ENCODE measurements around the gene RTN4RL1. TPM values are rescaled to one million over a fixed set of nuclear protein-coding genes. Genes with fewer than 3 reads are reported as not detected.

RTN4RL1 gene
- total RNA-seq, 1 experiment from 2014 or later, result 0.22 TPM

DNA sequence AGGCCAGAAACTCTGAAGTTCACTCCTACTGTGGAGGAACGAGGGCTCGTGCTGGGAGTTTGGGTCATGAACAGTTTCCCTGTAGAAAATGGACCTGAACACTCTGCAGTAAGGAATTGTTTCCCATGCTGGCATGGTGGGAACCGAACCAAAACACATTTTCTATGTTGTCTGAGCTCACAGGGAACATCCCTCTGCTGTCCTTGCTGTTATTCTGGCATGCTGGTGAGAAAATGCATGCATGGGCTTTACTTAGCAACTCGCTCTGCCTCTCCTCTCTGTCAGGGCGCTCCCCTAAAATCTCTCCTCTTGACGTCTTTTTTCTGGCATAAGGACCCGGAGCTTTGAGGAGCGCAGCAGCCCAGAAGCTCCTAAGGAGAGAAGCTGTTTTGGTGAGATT is 5.4 kb downstream of the RTN4RL1 start:
- Histone ChIP-seq H3K4me1 (ENCODE audit: insufficient read depth, low read length) (no peaks in the 10 kb centered on the region), H2BK12ac (ENCODE audit: insufficient read length, low read depth, low read length) (no peak overlapping the region), H3K9ac (ENCODE audit: extremely low read depth, insufficient read length, low read length) (no peak overlapping the region), H2BK120ac (ENCODE audit: low read depth, low read length, poor library complexity, severe bottlenecking) (no peak overlapping the region), H3K23ac (ENCODE audit: insufficient read length, low read depth, low read length) (no peak overlapping the region), H3K14ac (ENCODE audit: insufficient read depth, low read length) (no peak overlapping the region), H3K27me3 (ENCODE audit: insufficient read depth, low read length) (peaks cover 28% of the 10 kb centered on the region; the same call in 1 of the 2 replicates), H2AK5ac (ENCODE audit: insufficient read length, low read length) (no peak overlapping the region), H2AFZ (ENCODE audit: low read length) (no peak overlapping the region), H2BK5ac (ENCODE audit: insufficient read length, low read length) (no peak overlapping the region), H2BK20ac (ENCODE audit: low read depth, low read length, poor library complexity, severe bottlenecking) (no peak overlapping the region), H3K79me1 (ENCODE audit: insufficient read depth, low read depth, low read length, poor library complexity, severe bottlenecking) (no peaks in the 10 kb centered on the region), H3K18ac (ENCODE audit: insufficient read length, low read depth, low read length) (no peak overlapping the region), H3T11ph (ENCODE audit: low read length) (no peak overlapping the region), H4K20me1 (ENCODE audit: control insufficient read depth, insufficient read depth, insufficient read length) (no peaks in the 10 kb centered on the region), H3K79me2 (ENCODE audit: insufficient read depth, low read length) (no peaks in the 10 kb centered on the region), H4K5ac (ENCODE audit: insufficient read length, low read depth, low read length) (no peak overlapping the region), H4K8ac (replicated peaks; ENCODE audit: insufficient read length, low read depth, low read length) (no peak overlapping the region), H3K4me2 (ENCODE audit: insufficient read depth, insufficient read length, low read length) (no peak overlapping the region), H3K9me3 (ENCODE audit: control insufficient read depth, low read depth, low read length) (no peaks in the 10 kb centered on the region), H3K27ac (ENCODE audit: insufficient read length, low read depth, low read length) (no peak overlapping the region), H3K4ac (ENCODE audit: low read depth, low read length) (no peak overlapping the region), H4K91ac (ENCODE audit: insufficient read length, low read depth, low read length) (no peak overlapping the region), H3K23me2 (ENCODE audit: insufficient read length, low read depth, low read length, poor library complexity, severe bottlenecking) (peaks cover 13% of the 10 kb centered on the region), H2BK15ac (ENCODE audit: low read depth, low read length) (no peak overlapping the region), H3K56ac (ENCODE audit: insufficient read length, low read depth, low read length) (no peak overlapping the region)
- Mint-ChIP-seq H3K4me3 (no peak overlapping the region), H3K27me3 (ENCODE audit: low read depth) (peaks cover 96% of the 10 kb centered on the region), H3K9me3 (no peaks in the 10 kb centered on the region), H3K27ac (no peak overlapping the region), H3K36me3 (ENCODE audit: insufficient read depth in 1 of 3, low read depth in 3 of 3) (no peaks in the 10 kb centered on the region), H3K4me1 (peaks cover 3 to 12% of the 10 kb centered on the region in 2 experiments; a peak in 3 of 4 replicates)
- DNase-seq, result no peak
- TF ChIP-seq, protein P1, sequence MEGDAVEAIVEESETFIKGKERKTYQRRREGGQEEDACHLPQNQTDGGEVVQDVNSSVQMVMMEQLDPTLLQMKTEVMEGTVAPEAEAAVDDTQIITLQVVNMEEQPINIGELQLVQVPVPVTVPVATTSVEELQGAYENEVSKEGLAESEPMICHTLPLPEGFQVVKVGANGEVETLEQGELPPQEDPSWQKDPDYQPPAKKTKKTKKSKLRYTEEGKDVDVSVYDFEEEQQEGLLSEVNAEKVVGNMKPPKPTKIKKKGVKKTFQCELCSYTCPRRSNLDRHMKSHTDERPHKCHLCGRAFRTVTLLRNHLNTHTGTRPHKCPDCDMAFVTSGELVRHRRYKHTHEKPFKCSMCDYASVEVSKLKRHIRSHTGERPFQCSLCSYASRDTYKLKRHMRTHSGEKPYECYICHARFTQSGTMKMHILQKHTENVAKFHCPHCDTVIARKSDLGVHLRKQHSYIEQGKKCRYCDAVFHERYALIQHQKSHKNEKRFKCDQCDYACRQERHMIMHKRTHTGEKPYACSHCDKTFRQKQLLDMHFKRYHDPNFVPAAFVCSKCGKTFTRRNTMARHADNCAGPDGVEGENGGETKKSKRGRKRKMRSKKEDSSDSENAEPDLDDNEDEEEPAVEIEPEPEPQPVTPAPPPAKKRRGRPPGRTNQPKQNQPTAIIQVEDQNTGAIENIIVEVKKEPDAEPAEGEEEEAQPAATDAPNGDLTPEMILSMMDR (conservative IDR thresholded peaks at IDR 0.05), result no peak
- no CpG with 5 or more reads among the region's 8 CpGs for WGBS (ENCODE audit: extremely low coverage, insufficient read length, low lambda C conversion rate)

Measured in H9 (cell line).